A549 treated with CpdA at 1 μM for 4 hours (cell line): Measurements from ENCODE around the gene CCL3. TPM values are rescaled to one million over a fixed set of nuclear protein-coding genes. Genes with fewer than 3 reads are reported as not detected.

ENCODE experiments used
- total RNA-seq: library from RNA; stranded (reverse); fragments of 200-300 nt; extraction: Qiagen RNA extraction; gene quantifications from 5 replicates; pipeline ENCODE4 v1.2.3, GENCODE V29; 2022; ENCODE audit warnings: low read depth

CCL3 gene
- total RNA-seq: not detected in 5 replicates

GRCh38 chr17:36089888-36090836 lies at the start of gene CCL3:
Gene CCL3 (minus strand): TSS chr17:36090143. CDS start chr17:36090058, 85 bp downstream.

GRCh38 chr17:36103401-36103975 lies 13.5 kb upstream of the CCL3 start, which contains the start of gene CCL4:
Gene CCL4 (plus strand): TSS chr17:36103827. CDS start chr17:36103906, 79 bp downstream.

GRCh38 chr17:36063786-36064541 lies 26.0 kb downstream of the CCL3 start, which contains the start of gene CCL18:
Gene CCL18 (plus strand): TSS chr17:36064272. CDS start chr17:36064343, 71 bp downstream.

Other genes starting within 250 kb of the CCL3 start
- not detected in 5 replicates for gene HEATR9, start 221.3 kb downstream of the CCL3 start, total RNA-seq
- gene CCL5, start 209.8 kb downstream of the CCL3 start, total RNA-seq: 1.1 to 2.1 TPM (median 1.7 TPM) in 5 replicates
- 2.6 to 3.4 TPM (median 2.8 TPM) in 5 replicates for gene RDM1, start 159.4 kb downstream of the CCL3 start, total RNA-seq
- not detected in 5 replicates for gene LYZL6, start 146.4 kb downstream of the CCL3 start, total RNA-seq
- gene CCL16, start 108.6 kb downstream of the CCL3 start, total RNA-seq: not detected in 5 replicates
- not detected in 5 replicates for gene CCL14, start 103.4 kb downstream of the CCL3 start, total RNA-seq
- gene CCL15, start 88.6 kb downstream of the CCL3 start, total RNA-seq: not detected in 5 replicates
- not detected in 5 replicates for gene CCL23, start 72.2 kb downstream of the CCL3 start, total RNA-seq
- not detected in 5 replicates for gene CCL18, start 25.9 kb downstream of the CCL3 start, total RNA-seq
- gene CCL4, start 13.7 kb upstream of the CCL3 start, total RNA-seq: not detected in 5 replicates
- 1.9 to 3.7 TPM (median 3.5 TPM) in 5 replicates for gene TBC1D3B, start 86.5 kb upstream of the CCL3 start, total RNA-seq
- gene CCL3L1, start 106.6 kb upstream of the CCL3 start, total RNA-seq: not detected in 5 replicates
- gene CCL4L2, start 120.9 kb upstream of the CCL3 start, total RNA-seq: not detected in 5 replicates
- 0.09 to 0.19 TPM (median 0.15 TPM) in 3 of 5 replicates, not detected in the others for gene TBC1D3I, start 174.4 kb upstream of the CCL3 start, total RNA-seq
- not detected in 5 replicates for gene TBC1D3G, start 233.7 kb upstream of the CCL3 start, total RNA-seq